OCI-M2 (cell line): ENCODE measurements around the gene PRDX3.
"Not testable (repeated sequence)": the region's sequence is repeated elsewhere in the genome, so short reads cannot be mapped to it uniquely, and the experiment has no call there.

Experiments used
- DNase-seq: peaks from one replicate; lab custom pipeline; 2025; ENCODE audit not compliant: unreplicated experiment; lab: John Stamatoyannopoulos, UW

PRDX3 gene

DNA sequence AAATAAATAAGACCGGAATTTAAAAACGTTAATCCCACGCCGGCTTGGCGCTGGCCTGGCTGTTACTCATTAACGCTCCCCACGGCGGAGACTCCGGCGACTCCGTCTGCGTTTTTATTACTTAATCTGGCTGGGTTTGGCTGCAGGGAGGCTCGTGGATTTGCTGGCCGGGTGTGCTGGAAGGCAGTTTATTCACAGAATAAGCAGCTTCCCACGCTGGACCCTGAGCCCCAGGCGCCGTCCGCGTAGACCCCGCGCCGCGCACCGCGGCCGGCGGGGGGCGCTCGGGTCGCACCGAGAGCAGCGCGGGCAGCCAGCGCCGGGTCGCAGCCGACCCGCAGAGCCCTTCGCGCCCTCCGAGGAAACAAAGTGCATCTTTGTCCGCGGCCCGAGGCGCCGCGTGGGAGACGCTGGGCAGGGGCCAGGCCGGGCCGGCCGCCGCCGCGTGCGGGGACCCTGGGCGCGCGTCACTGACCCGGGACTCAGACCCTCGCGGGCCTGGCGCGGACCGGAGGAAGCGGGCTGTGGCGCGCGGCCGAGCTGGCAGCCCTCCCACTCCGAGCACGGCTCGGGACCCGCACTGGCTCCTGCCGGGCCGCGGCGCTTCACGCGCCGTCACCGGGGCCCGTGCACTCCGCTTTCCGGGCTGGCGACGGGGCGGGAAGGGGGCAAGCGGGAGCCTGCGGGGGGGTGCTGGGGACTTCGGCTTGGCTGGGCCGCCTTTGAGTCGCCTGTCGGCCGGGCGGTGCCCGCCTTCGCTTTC lies 28.2 kb upstream of the PRDX3 start:
- DNase-seq = no peak

DNA sequence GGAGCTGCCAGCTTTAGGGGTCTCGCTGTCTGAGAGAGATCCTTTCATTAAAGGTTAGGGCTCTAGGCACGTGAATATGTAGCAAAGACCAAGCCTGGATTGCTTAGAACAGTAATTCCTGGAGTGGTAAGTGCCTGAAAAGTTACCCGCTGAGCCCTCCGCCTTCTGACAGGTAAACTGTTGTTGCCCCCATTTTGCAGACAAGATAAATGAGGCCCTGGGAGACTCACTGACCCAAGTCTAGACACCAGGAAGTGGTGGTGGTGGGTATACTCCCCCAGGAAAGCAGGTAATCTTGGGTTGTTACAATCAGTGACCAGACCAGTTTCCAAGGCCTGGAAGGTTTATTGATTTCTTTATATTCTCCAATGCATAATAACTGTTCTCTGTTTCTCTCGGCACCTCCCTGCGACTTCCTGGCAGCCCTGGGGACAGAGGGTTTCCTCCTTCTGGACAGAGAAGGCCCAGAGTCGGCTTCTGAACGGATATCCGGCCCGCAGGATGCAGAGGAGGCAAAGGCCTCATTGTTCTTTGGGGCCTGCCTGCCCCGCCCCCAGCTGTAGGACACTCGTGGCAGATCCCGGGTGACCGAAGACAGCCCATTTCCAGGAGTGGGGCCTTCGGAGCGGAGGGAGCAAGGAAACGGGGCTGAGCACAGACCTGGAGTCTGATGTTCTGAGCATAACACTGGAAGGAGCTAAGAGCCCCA lies 27.4 kb upstream of the PRDX3 start:
- DNase-seq = no peak

DNA sequence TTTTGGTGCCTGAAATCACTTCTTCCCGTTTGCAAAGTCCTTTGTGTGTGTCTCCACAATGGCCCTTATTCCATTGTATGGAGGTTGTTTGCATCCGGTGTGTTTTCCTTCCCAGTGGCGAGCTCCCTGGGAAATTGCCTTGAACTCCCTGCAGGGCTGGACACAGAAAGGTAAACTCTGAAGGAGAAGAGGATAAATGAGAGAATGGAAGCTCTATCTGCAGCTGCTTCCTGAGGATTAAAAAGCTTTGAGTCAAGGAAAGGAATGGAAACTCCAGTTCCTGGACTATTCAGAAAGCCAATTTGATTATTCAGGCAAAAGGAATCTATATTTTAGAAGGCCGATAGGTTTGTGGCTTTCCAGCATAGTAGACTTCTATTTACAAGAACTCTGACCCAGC lies 24.4 kb upstream of the PRDX3 start:
- DNase-seq = no peak

DNA sequence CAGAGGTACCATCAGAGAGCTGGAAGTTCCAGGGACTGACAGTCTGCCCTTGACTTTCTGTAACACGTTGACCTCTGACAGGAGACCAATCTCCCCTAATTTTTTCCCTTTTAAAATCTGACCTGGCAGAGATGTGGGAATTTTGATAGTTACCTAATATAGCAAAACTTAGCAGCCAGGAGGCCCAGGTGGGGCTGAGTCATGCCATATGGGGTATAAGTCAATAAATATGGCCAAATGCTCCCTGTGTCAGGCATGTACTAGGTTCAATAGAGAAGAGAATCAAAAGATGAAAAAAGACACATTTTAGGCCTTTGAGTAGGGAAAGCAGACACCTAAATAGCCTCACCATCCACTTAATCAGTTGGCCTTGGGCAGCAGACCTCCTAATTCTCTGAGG lies 22.6 kb upstream of the PRDX3 start:
- no peak for DNase-seq

DNA sequence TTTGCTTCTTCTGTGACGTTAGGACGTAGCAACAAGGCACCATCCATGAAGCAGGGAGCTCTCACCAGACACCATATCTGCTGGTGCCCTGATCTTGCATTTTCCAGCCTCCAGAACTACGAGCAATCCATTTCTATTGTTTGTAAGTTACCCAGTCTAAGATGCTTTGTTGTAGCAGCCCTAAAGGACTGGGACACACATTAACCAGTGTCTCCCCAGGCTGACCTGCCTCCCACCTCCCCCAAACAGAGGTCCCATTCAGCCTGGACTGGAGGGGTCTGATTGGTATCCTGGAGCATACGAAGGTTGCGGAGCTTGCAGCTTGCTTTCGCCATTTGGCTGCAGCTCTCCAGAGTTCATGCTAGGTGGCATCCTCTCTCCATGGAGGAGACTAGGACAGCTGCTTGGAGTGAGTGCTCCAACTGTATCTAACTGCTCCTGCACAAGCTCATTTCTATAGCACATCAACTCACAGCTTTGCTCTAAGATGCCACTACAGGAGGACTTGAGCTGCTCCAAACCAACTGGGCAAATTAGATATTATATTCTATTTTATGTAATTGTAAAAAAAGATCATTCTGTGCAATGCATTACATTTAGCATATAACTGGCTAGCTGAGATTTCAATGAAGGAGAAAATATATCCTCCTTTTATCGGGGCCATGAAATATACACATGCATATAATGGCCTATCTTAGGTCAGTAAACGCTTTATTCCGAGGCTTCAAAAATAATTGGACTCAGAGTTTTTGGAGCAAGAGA lies 20.8 kb upstream of the PRDX3 start:
- DNase-seq = no peak

DNA sequence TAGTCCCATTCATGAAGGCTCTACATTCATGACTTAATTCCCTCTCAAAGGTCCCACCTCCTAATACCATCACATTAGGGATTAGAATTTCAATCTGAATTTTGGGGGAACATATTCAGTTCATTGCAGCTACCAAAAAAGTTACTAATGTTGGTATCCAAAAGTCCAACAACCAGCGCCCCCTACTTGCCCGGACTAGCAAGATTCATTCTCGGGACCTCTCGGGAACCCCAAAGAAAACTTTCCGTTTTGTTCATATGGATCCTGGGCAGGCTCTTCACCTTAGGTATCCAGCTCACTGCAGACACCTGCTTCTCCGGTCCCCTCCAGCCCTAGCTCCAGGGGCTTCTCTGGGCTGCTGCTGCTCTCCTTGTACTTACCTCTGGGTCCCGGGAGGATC lies 19.8 kb upstream of the PRDX3 start:
- no peak for DNase-seq

DNA sequence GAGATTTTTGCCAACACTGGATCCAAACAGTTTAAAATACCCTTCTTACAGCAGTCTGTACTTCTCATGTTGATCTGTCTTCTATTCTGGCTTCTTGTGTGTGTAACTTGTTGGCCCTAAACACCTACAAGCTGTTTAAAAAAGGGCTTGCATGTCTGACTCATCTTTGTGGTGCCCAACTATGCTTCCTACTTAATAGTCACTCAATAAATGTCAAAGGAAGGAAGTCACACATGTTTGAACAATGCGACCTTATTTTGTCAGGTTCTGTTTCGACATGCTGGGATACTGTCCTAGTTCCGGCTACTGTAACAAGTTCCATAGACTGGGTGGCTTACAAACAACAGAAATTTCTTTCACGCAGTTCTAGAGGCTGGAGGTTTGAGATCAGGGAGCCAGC lies 19.3 kb upstream of the PRDX3 start:
- DNase-seq = no peak

DNA sequence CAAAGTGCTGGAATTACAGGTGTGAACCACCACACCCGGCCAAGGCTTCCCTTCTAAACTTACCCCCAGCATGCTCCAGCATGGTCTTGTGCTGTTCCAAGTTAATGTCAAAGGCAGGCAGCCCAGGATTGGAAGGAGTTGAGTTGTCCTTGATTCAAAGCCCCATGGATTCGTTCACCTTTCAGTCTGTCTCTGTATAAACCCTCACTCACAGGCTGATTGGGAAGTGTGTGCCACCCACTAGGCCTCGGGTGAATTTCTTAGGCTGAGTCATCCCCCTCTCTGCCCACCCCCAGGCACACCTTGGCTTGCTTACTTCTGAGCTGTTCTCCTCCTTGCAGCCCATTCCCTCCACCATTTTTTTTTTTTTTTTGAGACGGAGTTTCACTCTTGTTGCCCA lies 13.3 kb upstream of the PRDX3 start:
- no peak for DNase-seq

DNA sequence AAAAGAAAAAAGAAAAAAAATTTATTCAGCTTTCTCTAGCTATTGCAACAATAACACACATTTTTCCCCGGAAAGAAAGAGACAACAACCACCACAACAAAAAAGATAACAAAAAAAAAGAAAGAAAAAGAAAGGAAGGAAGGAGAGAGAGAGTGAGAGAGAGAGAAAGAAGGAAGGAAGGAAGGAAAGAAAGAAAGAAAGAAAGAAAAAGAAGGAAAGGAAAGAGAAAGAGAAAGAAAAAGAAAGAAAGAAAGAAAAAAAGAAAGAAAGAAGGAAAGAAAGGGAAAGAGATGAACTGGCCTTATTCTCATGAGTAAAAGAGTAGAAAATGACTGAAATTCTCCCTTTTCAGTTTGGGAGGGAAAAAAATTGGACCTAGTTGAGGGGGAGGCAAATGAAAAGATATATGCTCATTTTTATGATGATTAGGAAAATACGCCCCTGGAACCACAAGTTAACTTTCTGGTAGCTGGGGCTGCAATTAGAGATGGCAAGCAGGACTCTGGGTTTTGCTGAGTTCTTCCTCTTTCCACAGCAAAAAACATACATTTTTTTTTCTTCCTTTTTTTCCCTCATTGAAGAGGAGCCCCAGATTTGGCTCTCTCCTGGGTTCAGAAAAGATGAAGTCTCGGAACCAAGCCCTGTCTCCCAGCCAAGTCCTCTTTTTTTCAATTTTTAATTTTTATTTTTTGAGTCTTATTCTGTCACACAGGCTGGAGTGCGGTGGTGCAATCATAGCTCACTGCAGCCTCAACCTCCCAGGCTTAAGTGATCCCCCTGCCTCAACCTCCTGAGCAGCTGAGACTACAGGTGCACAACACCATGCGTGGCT lies 12.6 kb upstream of the PRDX3 start:
- DNase-seq = no peak

DNA sequence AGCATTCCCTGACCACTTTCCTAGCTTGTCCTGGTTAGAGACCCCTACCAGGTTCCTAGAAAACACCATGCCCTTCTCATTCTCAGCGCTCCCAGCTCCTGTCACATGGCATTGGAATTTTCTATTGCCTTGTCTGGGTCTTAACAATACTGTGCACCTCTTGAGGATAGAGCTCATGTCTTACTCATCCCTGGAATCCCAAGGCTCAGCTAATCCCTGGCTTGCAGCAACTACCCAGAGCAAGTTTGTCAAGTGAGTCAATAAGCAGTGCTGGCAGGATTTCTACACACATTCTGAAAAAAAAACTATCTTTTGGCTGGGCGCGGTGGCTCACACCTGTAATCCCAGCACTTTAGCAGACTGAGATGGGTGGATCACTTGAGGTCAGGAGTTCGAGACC lies 11.7 kb upstream of the PRDX3 start:
- DNase-seq = no peak

DNA sequence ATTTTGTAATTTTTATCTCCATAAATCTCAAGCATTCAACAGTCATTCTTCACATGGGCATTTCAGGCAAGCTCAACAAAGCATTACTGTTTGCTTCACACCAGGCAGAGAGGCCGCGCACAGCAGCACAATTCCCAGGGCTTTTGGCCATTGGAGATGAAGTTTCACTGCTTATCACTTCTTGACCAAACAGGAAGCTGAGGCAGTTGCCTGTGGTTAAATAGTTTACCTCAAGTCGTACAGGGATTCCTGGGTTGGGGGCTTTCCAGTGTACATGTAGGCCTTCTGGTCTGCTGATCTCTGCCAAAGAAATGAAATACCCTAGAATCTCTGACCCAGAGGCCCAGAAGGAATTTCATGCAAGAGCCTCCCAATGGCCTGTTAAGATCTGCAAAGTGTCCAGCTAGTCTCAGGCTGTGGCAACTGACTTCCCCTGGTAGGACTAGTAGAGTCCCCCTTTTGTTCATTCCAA lies 11.2 kb upstream of the PRDX3 start:
- DNase-seq = peak; percentile 42

DNA sequence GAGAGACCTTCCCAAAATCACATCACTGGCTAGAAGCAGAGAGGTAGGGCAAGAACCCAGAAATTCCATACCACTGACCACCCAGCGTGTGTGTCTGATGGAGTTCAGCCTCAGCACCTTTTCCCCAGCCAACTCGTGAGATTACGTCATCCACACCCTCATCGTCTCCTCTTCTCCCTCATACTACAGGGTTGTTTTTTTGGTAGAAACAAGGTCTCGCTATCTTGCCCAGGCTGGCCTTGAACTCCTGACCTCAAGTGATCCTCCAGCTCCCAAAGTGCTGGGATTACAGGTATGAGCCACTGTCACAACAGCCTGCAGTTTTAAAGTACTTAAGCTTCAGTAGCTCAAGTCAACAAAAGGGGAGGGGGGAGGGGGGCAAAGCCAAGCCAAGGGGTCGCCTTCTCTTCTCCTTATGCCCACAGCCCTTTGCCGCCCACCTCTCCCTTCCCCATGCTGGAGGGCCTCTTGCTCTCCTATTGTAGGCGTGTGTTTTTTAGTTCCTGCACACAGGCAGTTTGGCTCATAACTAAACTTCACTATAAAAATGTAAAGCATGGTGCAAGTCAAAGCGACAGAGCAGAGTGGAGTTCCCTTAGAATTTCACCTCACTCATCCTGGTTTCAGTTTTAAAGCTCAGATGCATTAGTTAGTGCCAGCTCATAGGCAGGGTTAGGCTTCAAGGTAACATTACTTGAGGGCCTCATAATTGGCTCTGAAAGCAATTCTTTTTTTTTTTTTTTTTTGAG lies 5.2 kb upstream of the PRDX3 start:
- DNase-seq = no peak

DNA sequence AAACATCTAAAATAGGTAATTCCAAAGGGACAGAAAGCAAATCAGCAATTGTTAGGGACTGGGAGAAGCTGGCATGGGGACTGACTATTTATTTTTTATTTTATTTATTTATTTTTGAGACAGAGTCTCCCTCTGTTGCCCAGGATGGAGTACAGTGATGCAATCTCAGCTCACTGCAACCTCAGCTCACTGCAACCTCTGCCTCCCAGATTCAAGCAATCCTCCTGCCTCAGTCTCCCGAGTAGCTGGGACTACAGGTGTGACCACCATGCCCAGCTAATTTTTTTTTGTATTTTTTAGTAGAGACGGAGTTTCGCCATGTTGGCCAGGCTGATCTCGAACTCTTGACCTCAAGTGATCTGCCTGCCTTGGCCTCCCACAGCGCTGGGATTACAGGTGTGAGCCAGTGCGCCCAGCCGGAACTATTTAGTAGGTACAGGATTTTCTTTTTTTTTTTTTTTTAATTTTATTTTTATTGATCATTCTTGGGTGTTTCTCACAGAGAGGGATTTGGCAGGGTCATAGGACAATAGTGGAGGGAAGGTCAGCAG lies 2.3 kb upstream of the PRDX3 start:
- not testable (repeated sequence) for DNase-seq

DNA sequence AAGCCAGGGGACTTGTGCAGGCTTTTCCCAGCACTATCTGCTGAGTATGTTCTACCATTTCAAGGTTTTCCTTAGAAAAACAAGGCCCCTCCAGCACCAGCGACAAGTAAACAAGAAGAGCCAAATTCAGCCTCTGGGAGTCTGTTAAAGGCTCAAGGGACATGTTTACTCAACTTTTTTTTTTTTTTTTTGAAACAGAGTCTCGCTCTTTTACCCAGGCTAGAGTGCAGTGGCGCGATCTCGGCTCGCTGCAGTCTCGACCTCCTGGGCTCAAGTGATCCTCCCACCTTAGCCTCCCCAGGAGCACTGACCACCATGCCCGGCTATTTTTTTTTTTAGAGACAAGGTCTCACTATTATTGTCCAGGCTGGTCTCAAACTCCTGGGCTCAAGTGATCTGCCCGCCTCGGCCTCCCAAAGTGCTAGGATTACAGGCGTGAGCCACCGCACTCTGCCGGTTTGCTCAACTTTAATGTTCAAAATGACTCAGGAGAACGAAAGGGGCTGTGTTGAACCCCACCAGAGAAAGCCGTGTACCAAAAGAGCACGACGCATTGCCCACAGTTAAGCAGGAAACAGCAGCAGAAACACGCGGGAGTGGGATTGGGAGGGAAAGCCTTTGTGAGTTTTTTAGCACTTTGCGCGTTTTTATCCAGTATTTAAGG lies 772 bp downstream of the PRDX3 start:
- DNase-seq = no peak

DNA sequence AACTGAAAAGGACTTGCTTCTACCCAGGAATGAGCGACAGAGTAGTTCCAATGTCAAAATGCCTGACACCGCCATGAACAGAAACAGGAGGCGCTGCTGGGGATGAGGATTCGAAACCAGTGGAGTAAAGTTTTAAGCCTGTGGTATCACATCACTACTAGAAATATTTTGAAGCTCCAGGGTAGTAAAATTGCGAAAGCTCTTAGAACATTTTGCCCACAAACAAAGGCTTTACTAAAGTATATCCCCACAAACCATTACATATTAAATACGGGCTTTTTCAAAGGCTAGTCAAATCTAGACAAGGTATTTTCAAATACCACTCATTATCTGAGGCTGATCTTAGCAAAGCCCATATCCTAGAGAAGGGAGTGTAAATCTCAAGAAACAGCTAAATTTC lies 2.4 kb downstream of the PRDX3 start:
- no peak for DNase-seq

DNA sequence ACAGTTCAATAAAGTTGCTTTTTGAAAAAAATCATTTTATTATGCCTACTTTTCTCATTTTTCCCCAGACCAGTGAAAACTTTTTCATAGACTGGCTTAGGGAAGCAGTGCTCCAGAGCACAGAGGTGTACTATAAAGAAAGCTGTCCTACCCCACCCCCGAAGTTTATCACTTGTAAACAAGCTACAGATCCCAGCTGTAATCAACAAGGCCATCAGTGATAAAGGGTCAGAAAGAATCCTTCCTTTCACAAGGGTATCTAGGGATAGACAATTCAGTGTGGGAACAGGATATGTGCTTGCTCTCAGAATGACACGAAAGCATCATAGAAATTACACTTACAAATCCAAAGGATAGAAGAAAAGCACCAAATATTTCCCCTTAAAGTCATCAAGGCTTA lies 4.5 kb downstream of the PRDX3 start:
- DNase-seq = no peak

DNA sequence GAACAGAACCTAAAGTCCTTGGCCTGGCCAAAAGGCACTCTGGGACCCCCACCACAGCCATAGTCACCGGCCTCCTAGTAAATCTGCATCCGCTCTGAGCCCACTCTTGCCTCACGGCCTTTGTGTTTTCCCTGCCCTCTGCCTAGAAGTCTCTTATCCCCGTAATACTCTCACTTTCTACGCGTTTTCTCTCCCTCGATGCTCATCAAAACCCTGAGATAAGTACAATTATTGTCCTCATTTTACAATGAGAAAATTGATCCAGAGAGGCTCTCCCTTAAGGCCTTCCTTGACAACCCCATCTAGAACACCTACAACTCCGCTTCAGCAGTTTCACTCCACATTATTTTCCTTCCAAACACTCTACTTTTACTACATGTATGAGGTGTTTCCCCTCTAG lies 11.6 kb downstream of the PRDX3 start:
- no peak for DNase-seq

DNA sequence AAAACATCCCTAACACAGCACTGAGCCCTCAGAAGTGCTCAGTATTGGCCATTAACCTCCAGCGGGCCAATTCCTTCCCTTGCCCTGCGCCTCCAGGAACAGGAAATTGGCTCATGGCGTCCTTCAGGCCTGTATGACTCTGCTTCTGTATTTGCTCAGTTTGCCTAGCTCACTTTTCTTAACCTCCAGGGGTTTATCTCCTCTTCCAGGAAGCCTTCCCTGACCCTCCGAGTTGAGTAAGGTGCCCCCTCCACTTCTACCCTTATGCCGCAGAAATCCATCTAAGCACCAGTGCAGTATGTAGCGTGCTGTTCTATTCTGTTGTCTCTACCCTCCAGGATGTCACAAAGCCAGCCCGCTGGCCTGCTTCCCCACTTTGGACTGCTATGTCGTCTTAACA lies 12.0 kb downstream of the PRDX3 start:
- DNase-seq = no peak

DNA sequence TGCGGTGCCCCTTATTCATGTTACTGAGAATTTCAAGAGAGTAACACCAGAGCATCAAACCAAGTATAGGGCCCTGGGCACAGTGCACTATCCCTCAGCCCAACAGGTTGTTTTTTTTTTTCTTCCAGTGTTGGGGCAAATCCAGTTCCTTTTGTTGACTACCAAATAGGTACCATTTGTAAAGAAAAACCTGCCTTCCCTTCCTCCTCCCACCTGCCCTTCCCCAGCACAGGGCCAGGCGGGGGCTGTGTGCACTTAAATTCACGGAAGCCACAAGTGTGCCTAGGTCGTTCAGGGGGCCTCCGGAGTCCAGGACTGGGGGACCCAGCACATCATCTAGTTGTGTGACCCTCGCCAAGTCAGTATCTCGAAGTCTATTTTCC lies 12.5 kb downstream of the PRDX3 start:
- no peak for DNase-seq
